HG03108 (cell line): Measurements from ENCODE around the gene AMOTL2.

Experiments
- ATAC-seq: cut with Tn5 transposase; IDR thresholded peaks from one replicate; pipeline ENCODE4 v1.9.1; 2021; ENCODE audit warnings: moderate library complexity; ENCODE audit not compliant: unreplicated experiment

AMOTL2 gene

DNA sequence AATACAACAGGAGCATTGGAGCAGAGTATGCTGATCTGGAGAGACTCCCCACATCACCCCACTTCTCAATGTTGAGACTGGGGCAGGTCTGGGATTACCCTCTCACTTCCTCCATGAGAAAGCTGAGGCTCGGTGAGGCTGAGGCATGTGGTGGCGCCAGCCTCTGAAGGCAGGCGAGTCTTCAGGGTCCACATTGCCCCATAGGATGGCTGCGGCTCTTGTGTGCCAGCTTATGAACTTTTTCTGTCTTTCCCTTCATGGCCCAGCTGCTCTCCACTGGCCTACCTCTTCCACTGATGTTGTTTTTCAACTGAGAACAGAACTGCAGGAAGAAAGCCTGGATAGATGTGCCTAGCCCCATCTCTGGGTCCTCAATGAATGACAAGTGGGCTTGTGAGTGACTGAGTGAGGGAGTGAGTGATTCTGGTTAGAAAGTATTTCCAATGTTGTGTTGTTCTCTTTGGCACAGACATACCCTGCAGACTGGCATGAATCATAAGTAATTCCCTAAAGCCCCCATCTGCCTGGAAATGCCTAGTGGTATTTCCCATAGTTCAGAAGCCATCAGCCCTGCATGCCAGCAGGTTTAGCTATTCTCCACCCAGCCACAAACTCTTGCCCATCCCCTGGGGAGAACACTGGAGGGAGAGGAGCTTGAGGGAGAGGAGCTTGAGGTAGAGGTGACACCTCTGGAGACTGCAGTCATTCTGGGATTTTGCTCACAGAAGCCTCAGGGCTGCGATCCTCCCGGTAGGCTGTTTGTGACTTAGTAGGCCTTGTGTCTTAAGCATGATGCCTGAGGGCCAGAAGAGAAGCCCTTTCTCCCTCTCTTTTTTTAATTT, 56.9 kb downstream of the AMOTL2 start:
- no peak for ATAC-seq

- ATAC-seq, result no peak
These were observed 58.8 kb downstream of the AMOTL2 start for GRCh38 chr3:134315286-134316106.

- no peak for ATAC-seq
These were observed 59.5 kb downstream of the AMOTL2 start for GRCh38 chr3:134314588-134315285.

GRCh38 chr3:134313847-134314587, 60.2 kb downstream of the AMOTL2 start:
- no peak for ATAC-seq

DNA sequence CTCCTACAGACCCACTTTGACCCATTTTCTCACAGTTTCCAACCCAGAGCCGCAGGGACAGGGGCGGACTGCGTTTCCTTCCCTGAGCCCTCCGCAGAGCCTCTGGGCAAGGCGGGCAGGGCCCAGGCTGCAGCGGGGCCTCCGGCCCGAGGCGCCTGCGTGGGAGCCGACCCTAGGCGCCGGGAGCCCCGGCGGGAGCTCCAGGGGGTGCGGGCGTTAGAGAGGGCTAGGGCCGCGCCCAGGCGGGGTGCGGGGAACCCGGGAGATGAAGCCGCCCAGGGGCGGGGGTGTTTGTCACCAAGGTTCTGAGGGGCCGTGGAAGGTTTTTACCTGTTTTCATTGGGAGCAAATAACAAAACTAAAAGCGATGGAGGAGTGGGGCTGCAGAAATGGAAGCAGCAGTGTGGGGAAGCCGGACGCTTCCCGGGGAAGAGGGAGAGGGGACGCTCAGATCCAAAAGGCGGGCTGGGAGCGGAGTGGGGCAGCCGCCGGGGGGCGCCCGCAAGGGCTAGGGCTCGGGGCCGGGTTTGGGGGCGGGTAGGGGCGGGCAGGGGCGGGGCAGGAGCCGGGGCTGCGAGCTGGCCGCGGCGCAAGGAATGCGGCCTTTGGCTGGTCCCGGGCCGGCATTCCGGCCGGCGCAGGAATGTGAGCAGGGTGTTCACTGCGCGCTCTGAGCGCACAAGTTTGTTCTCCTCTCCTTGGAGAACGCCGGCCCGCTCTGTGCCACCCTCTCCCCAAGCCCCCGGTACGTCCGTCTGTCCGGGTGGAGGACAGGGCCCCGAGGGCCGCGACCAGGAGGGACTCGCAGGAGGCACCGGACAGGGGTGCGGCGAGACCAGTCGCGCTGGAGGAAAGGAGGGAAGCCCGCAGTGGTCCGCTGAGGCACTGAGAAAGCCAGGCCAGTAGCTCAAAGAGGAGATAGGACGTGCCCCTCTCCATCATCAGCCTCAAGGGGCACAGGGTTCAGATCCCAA, 61.1 kb downstream of the AMOTL2 start:
- no peak for ATAC-seq

DNA sequence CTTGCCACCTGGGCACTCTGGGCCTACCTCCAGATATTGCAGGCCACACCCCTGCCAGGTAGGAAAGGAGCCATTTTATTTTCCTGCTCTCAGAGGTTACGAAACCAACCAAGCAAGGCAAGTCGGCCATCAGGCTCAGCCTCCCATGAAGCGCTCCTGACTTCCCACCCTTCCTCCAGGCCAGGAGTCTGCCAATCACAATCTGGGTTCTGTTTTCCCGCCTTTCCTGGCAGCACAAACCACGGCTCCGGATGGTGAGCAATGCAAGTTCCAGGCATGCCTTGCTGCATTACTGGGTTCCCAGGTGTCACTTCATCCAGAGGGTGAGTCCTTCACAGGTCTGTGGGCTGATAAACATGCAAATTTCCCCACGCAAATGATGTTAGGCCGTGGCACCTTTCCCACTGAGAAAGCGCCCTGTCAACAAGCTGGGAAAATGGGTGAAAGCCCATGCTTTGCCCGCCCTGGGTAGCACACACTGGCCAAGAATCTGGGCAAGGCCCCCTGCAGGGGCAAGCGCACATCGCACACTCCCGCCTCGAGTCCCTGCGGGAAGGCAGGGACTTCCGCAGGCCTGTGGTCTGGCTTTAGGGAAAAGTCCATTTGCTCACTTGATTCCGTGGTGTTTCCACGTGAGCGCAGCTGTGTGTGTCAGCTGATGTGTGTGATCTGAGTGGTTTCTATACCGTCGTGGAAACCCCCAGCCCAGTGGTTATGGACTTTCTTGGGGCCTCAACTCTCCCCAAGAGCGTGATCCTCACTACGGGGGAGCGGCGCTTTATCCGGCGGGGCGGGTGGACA, 62.0 kb downstream of the AMOTL2 start:
- no peak for ATAC-seq

DNA sequence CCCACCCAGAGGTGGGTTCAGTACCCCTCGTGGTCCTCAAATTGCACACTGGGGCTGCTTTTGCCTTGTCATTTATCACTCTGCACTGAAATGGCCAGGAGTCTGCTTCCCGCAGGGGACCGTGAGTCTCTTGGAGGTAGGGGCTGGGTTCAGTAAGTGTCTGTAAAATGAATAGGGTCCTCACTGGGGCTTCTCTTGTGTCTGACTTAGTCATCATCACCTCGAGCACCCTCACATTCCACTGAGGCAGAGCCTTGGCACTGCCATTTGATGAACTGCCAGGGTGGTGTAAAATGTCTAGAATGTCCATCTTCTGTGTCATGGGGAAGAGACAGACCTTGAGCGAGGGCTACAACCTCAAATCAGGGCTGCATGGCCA, 62.6 kb downstream of the AMOTL2 start:
- no peak for ATAC-seq

- no peak for ATAC-seq
These were observed 63.0 kb downstream of the AMOTL2 start for GRCh38 chr3:134311265-134311664.

GRCh38 chr3:134309987-134310700, 64.1 kb downstream of the AMOTL2 start:
- ATAC-seq, result no peak

DNA sequence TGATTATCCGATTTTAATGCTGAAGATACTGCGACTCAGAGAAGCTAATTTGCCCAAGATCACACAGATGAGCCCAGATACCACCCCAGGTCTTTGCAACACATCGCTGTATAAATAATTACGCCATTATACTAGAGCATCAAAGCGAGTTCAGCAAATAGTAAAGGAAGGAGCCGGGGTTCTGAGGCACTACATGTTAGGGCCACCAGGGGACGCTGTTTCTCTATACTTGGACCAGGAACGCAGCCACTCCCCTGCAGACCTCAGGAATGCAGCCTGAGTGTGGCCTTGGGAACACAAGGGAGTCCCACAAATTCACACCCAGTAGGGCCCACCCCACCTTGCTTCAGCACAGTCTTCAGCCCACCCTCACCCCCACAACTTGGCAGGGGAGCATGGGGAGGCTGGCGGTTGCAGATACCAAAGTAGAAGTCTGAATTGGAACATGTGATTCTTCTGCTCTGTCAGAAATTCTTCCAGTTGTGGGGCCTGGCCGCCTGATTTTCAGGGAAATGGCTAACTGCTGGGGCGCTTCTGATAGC, 65.8 kb downstream of the AMOTL2 start:
- ATAC-seq, result no peak

DNA sequence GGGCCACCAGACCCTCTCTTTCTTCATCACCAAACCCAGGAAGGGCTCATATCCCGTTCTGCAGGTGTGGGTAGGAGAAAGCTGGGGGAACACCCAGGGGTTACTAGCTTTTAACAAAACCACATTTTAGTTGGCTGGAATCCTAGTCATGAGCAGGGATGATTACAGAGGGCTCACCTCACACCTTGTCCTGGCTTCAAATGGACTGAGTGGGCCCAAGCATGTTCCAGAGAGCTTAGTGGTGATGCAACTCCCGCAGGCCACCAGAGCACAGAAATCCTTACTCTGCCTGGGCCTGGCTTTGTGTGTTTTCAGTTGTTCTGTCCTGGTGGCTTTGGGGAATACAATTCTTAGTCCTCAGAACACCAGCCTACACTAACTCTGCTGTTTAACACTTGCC, 66.8 kb downstream of the AMOTL2 start:
- no peak for ATAC-seq

DNA sequence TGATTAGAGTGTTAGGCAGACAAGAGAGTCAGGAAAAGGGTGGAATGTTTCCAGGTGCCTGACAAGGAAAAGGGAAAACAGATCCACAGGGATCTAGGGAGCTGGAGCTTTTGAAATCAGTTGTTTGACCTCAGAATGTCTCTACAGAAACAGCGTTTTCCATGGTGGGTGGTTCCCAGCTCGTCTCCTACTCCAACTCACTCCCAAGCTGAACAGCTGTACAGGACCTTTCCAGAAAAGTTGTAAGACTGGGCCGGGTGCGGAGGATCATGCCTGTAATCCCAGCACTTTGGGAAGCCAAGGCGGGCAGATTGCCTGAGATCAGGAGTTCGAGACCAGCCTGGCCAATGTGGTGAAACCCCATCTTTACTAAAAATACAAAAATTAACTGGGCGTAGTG, 67.9 kb downstream of the AMOTL2 start:
- no peak for ATAC-seq
